Stomach (tissue), 9 donors: Measurements from ENCODE around the gene CD46. TPM values are rescaled to one million over a fixed set of nuclear protein-coding genes. Genes with fewer than 3 reads are reported as not detected.

Source experiments
- DNase-seq, 2 donors: peaks; one replicate each; pipeline versions ENCODE4 v3.0.0 to v3.0.0-alpha.2; 2013 to 2019
- H3K27ac ChIP-seq, 5 donors: fragments of 200-600 bp in 4 of 5; sonication (generic) in 4 of 5; one replicate each; pipeline ENCODE4 v1.5.1; 2013 to 2019; ENCODE audit warnings: mild to moderate bottlenecking in 1 of 5, moderate library complexity in 1 of 5
- H3K27me3 ChIP-seq, 3 donors: fragments of 200-600 bp; sonication (generic); one replicate each; pipeline ENCODE4 v1.5.1; 2017 to 2019; ENCODE audit warnings: mixed run types in 1 of 3
- H3K36me3 ChIP-seq, 4 donors: fragments of 200-600 bp; sonication (generic); 1 replicate in 3 of 4; 2 replicates in 1 of 4; pipeline ENCODE4 v1.5.1; 2016 to 2019
- H3K4me1 ChIP-seq, 4 donors: fragments of 200-600 bp; sonication (generic); one replicate each; pipeline ENCODE4 v1.5.1; 2016 to 2019
- H3K4me3 ChIP-seq, 4 donors: fragments of 200-600 bp; sonication (generic) in 3 of 4; one replicate each; pipeline ENCODE4 v1.5.1; 2016 to 2019; ENCODE audit warnings: mild to moderate bottlenecking in 1 of 4
- H3K9me3 ChIP-seq, 4 donors: fragments of 200-600 bp; sonication (generic); one replicate each; pipeline ENCODE4 v1.5.1; 2016 to 2019
- EP300 ChIP-seq: sonication (generic); formaldehyde crosslinking; IDR thresholded peaks from one replicate; pipeline ENCODE4 v1.6.1; 2017; ENCODE audit warnings: antibody characterized with exemption
- POLR2A ChIP-seq, 4 donors: fragments of 450-650 bp; IDR thresholded peaks; one replicate each; pipeline ENCODE4 v1.6.1; 2016; ENCODE audit warnings: antibody characterized with exemption in 4 of 4, control low read depth in 2 of 4, mild to moderate bottlenecking in 1 of 4, moderate library complexity in 1 of 4
- POLR2AphosphoS5 ChIP-seq, 3 donors: sonication (generic); formaldehyde crosslinking; IDR thresholded peaks; one replicate each; pipeline ENCODE4 v1.6.1; 2016; ENCODE audit warnings: antibody characterized with exemption in 3 of 3
- WGBS, 5 donors: extraction: QIAGEN DNeasy Blood & Tissue Kit in 3 of 5; methylation state at CpG; one replicate each; pipeline versions ENCODE4 v1.1.5 to v1.1.7; 2013 to 2018; 5-methylcytosine and 5-hydroxymethylcytosine counted together
- intact Hi-C: fragments of 100-400 bp; cut with DNase I; formaldehyde crosslinking; loops from one replicate; pipeline ENCODE4 v1.15.1; 2023; ENCODE audit warnings: low total_unique reads
- polyA plus RNA-seq, 3 donors: library from polyadenylated mRNA; stranded (reverse); fragments of 200-250 nt; gene quantifications; one replicate each; pipeline ENCODE4 v1.2.3, GENCODE V29; 2013
- total RNA-seq, 5 donors: library from RNA; depleted of rRNA; stranded (reverse); fragments of >200 nt; gene quantifications; one replicate each; pipeline versions ENCODE4 v1.1.0 to v1.2.3, GENCODE V29; 2014 to 2016
- TF ChIP-seq, protein P1 (sequence below), 7 experiments: fragments of 450-650 bp in 4 of 7; fragments of 200-600 bp in 3 of 7; sonication (generic) in 3 of 7; IDR thresholded peaks; one replicate each; pipeline ENCODE4 v1.5.1; 2016 to 2019; ENCODE audit warnings: antibody characterized with exemption in 7 of 7, control low read depth in 2 of 7, mild to moderate bottlenecking in 1 of 7
- donor health status: healthy with polysubstance abuse.
- donor health status: Bipolar disorder and iron deficiency.
- donor health status: healthy.

The CD46 gene
- total and polyA plus RNA-seq, 8 donors, result 25.2 to 424 (median 96.5) TPM

DNA sequence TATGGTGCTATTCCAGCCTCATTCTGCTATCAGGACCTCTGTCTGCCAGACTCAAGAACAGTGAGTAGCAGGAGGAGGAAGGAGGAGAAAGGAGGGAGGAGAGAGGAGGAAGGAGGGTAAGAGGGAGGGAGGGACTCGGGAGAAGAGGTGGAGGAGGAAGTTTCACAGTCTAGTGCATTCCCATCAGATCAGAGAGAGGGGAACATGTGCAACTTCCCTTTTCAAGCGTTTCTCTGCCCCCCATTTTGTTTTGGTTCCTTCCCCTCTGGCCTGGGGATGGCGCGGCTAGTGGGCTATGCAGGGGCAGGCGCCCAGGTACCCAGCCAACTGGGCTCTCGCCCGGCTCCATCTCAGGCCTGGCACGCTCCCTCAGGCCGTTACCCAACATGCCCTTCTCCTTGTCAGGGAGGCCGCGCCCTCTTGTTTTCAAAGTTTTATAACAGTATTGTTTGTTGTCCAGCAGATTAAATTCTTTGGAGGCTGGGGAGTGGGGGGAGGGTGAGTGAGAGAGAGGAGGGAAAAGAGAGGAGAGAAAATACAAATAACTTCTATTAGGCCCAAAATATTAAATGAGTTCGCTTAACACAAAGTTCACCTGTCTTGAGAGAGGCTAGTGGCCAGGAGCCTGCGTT, 56.0 kb downstream of the CD46 start:
- Histone ChIP-seq H3K36me3 (peaks cover 82 to 100% (median 98%) of the 10 kb centered on the region in 4 donors), H3K27me3 (no peaks in the 10 kb centered on the region), H3K4me1 (peaks cover 85 to 98% (median 95%) of the 10 kb centered on the region in 4 donors), H3K9me3 (no peaks in the 10 kb centered on the region), H3K27ac (peak overlapping the region; percentile 69 to 98 (median 97)), H3K4me3 (peak overlapping the region in 2 of 4 donors; percentile 4 to 5)
- intact Hi-C loops, result no loop called here
- DNase-seq, result peak in 1 of 2 donors; percentile 70
- TF ChIP-seq, protein P1, sequence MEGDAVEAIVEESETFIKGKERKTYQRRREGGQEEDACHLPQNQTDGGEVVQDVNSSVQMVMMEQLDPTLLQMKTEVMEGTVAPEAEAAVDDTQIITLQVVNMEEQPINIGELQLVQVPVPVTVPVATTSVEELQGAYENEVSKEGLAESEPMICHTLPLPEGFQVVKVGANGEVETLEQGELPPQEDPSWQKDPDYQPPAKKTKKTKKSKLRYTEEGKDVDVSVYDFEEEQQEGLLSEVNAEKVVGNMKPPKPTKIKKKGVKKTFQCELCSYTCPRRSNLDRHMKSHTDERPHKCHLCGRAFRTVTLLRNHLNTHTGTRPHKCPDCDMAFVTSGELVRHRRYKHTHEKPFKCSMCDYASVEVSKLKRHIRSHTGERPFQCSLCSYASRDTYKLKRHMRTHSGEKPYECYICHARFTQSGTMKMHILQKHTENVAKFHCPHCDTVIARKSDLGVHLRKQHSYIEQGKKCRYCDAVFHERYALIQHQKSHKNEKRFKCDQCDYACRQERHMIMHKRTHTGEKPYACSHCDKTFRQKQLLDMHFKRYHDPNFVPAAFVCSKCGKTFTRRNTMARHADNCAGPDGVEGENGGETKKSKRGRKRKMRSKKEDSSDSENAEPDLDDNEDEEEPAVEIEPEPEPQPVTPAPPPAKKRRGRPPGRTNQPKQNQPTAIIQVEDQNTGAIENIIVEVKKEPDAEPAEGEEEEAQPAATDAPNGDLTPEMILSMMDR (IDR thresholded peaks at IDR 0.05), result no peak
- no peak for TF ChIP-seq POLR2A (IDR thresholded peaks at IDR 0.05)
- TF ChIP-seq POLR2AphosphoS5 (IDR thresholded peaks at IDR 0.05), result peak in 1 of 3 donors; percentile 3
- WGBS, 5 donors, result 27 to 65% (median 43%) methylated on average over 13 of the region's 13 CpGs

DNA sequence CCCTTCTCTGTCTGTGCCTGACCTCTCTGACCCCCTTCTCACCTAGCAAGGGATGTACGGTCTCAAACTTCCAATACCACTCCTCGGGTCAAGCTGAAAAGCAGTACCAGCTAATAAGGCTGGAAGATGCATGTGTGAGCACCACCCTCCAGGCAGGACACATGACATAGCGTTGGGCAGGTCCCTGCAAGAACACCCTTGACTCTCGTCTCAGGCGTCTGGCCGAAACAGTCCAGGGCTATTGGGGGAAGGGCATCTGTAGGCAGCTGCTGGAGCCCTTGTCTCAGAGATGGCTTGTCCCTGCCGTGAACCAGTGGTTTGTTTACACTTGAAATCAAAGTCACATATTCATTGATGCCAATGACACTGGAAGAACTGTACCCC, 56.5 kb downstream of the CD46 start:
- Histone ChIP-seq H3K27ac (peak overlapping the region; percentile 69 to 98 (median 97)), H3K4me1 (peaks cover 90 to 100% (median 98%) of the 10 kb centered on the region in 4 donors), H3K9me3 (no peaks in the 10 kb centered on the region), H3K27me3 (no peaks in the 10 kb centered on the region), H3K4me3 (peak overlapping the region in 1 of 4 donors; percentile 4), H3K36me3 (peaks cover 82 to 100% (median 98%) of the 10 kb centered on the region in 4 donors)
- intact Hi-C loops, result no loop called here
- WGBS, 5 donors, result 26 to 47% (median 39%) methylated on average over 7 of the region's 7 CpGs
- TF ChIP-seq POLR2A (IDR thresholded peaks at IDR 0.05) (no peak), POLR2AphosphoS5 (IDR thresholded peaks at IDR 0.05) (peak in 1 of 3 donors; percentile 37), EP300 (no peak)
- TF ChIP-seq, protein P1 (IDR thresholded peaks at IDR 0.05), result no peak
- no peak for DNase-seq

GRCh38 chr1:207808911-207809555, 57.2 kb downstream of the CD46 start:
- H3K9me3 ChIP-seq, result no peaks in the 10 kb centered on the region
- H3K36me3 ChIP-seq, result peaks cover 81 to 100% (median 98%) of the 10 kb centered on the region in 4 donors
- no peaks in the 10 kb centered on the region for H3K27me3 ChIP-seq
- peaks cover 97 to 100% (median 100%) of the 10 kb centered on the region in 4 donors for H3K4me1 ChIP-seq
- 43 to 69% (median 52%) methylated on average over 5 of the region's 5 CpGs for WGBS, 5 donors
- DNase-seq, result no peak
- TF ChIP-seq POLR2AphosphoS5 (IDR thresholded peaks at IDR 0.05) (peak in 2 of 3 donors; percentile 4), POLR2A (IDR thresholded peaks at IDR 0.05) (no peak)
- intact Hi-C loops, result no loop called here
- peak overlapping the region; percentile 50 to 98 (median 97) for H3K27ac ChIP-seq
- H3K4me3 ChIP-seq, result peak overlapping the region in 1 of 4 donors; percentile 3

GRCh38 chr1:207810173-207810572, 58.3 kb downstream of the CD46 start:
- intact Hi-C loops, result loop anchor here (10.0 kb wide), 1 partner anchor 55 kb away; no protein-coding TSS in a partner anchor
- Histone ChIP-seq H3K36me3 (peaks cover 81 to 100% (median 98%) of the 10 kb centered on the region in 4 donors), H3K27ac (peak overlapping the region; percentile 58 to 98 (median 97)), H3K4me1 (peaks cover 100% of the 10 kb centered on the region in 4 donors), H3K9me3 (no peaks in the 10 kb centered on the region), H3K27me3 (no peaks in the 10 kb centered on the region), H3K4me3 (peak overlapping the region in 1 of 4 donors; percentile 35)
- TF ChIP-seq POLR2A (IDR thresholded peaks at IDR 0.05) (no peak), POLR2AphosphoS5 (IDR thresholded peaks at IDR 0.05) (peak in 1 of 3 donors; percentile 43), EP300 (no peak)
- TF ChIP-seq, protein P1 (IDR thresholded peaks at IDR 0.05), result no peak
- WGBS, 5 donors, result 47 to 73% (median 52%) methylated on average over 2 of the region's 2 CpGs
- DNase-seq, result no peak
